HG03378 (cell line): ENCODE measurements around the gene RBM33.

Source experiments
- ATAC-seq: cut with Tn5 transposase; IDR thresholded peaks from one replicate; pipeline ENCODE4 v1.9.1; 2021; ENCODE audit warnings: mild to moderate bottlenecking, moderate library complexity; ENCODE audit not compliant: unreplicated experiment

Gene RBM33

GRCh38 chr7:155765458-155765857 lies 121.0 kb downstream of the RBM33 start:
- ATAC-seq = no peak

- ATAC-seq = no peak
Observed at GRCh38 chr7:155766386-155766785, 121.9 kb downstream of the RBM33 start.

- no peak for ATAC-seq
Observed at GRCh38 chr7:155766966-155767916, 122.8 kb downstream of the RBM33 start.

- no peak for ATAC-seq
Observed at GRCh38 chr7:155769701-155770100, 125.2 kb downstream of the RBM33 start.

GRCh38 chr7:155770241-155770640 lies 125.8 kb downstream of the RBM33 start:
- ATAC-seq = no peak

- no peak for ATAC-seq
Observed at GRCh38 chr7:155773531-155773930, 129.1 kb downstream of the RBM33 start.

GRCh38 chr7:155774947-155775346 lies 130.5 kb downstream of the RBM33 start:
- no peak for ATAC-seq

- ATAC-seq = no peak
Observed at GRCh38 chr7:155775691-155776090, 131.2 kb downstream of the RBM33 start.

GRCh38 chr7:155776606-155777005 lies 132.1 kb downstream of the RBM33 start:
- ATAC-seq = no peak

- ATAC-seq = no peak
Observed at GRCh38 chr7:155778349-155778748, 133.9 kb downstream of the RBM33 start.

GRCh38 chr7:155780884-155781283 lies 136.4 kb downstream of the RBM33 start:
- ATAC-seq = no peak

GRCh38 chr7:155781433-155781832 lies 137.0 kb downstream of the RBM33 start:
- ATAC-seq = no peak

- no peak for ATAC-seq
Observed at GRCh38 chr7:155782466-155782865, 138.0 kb downstream of the RBM33 start.

GRCh38 chr7:155785536-155785935 lies 141.1 kb downstream of the RBM33 start:
- no peak for ATAC-seq

- ATAC-seq = no peak
Observed at GRCh38 chr7:155786491-155786890, 142.0 kb downstream of the RBM33 start.

GRCh38 chr7:155787171-155787851 lies 142.8 kb downstream of the RBM33 start:
- ATAC-seq = no peak

GRCh38 chr7:155788616-155789000 lies 144.1 kb downstream of the RBM33 start:
- ATAC-seq = no peak

- no peak for ATAC-seq
Observed at GRCh38 chr7:155789001-155789725, 144.7 kb downstream of the RBM33 start.

GRCh38 chr7:155790666-155791065 lies 146.2 kb downstream of the RBM33 start:
- no peak for ATAC-seq

GRCh38 chr7:155791214-155791737 lies 146.8 kb downstream of the RBM33 start:
- ATAC-seq = no peak

- no peak for ATAC-seq
Observed at GRCh38 chr7:155791836-155792235, 147.4 kb downstream of the RBM33 start.
